ENCODE results near the gene AP2M1.
"Not testable (repeated sequence)": the region's sequence is repeated elsewhere in the genome, so short reads cannot be mapped to it uniquely, and the experiment has no call there.

The AP2M1 gene

GRCh38 chr3:184149123-184149522, 25.5 kb upstream of the AP2M1 start:
- Mint-ChIP-seq H3K36me3 (peaks cover 24% of the 10 kb centered on the region), H3K4me3 (no peak overlapping the region), H3K4me1 (no peaks in the 10 kb centered on the region), H3K27ac (no peak overlapping the region), H3K9me3 (no peaks in the 10 kb centered on the region)
- ATAC-seq (no peak), DNase-seq (ENCODE audit: low spot score in 2 of 2) (no peak)

DNA sequence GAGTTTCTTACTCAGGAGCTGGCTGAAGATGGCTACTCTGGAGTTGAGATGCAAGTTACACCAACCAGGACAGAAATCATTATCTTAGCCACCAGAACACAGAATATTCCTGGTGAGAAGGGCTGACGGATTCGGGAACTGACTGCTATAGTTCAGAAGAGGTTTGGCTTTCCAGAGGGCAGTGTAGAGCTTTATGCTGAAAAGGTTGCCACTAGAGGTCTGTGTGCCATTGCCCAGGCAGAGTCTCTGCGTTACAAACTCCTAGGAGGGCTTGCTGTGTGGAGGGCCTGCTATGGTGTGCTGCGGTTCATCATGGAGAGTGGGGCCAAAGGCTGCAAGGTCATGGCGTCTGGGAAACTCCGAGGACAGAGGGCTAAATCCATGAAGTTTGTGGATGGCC, 24.9 kb upstream of the AP2M1 start:
- H3K4me1 Mint-ChIP-seq; H3K9me3 Mint-ChIP-seq; DNase-seq (ENCODE audit: low spot score in 2 of 2); ATAC-seq; H3K4me3 Mint-ChIP-seq; H3K27ac Mint-ChIP-seq: not testable (repeated sequence)
- H3K36me3 Mint-ChIP-seq, result peaks cover 23% of the 10 kb centered on the region

GRCh38 chr3:184154885-184155643, 19.6 kb upstream of the AP2M1 start, which contains the start of gene DVL3:
DVL3 (plus strand) TSS chr3:184155377; CDS start chr3:184155636, 259 bp downstream.
- DNase-seq (ENCODE audit: low spot score in 2 of 2) (peak; percentile 42 to 75), ATAC-seq (peak; percentile 83)
- Mint-ChIP-seq H3K4me1 (peaks cover 28% of the 10 kb centered on the region), H3K27ac (peak within 1 kb of the TSS; percentile 90), H3K36me3 (peaks cover 24% of the 10 kb centered on the region), H3K4me3 (peak within 1 kb of the TSS; percentile 89), H3K9me3 (no peaks in the 10 kb centered on the region)

DNA sequence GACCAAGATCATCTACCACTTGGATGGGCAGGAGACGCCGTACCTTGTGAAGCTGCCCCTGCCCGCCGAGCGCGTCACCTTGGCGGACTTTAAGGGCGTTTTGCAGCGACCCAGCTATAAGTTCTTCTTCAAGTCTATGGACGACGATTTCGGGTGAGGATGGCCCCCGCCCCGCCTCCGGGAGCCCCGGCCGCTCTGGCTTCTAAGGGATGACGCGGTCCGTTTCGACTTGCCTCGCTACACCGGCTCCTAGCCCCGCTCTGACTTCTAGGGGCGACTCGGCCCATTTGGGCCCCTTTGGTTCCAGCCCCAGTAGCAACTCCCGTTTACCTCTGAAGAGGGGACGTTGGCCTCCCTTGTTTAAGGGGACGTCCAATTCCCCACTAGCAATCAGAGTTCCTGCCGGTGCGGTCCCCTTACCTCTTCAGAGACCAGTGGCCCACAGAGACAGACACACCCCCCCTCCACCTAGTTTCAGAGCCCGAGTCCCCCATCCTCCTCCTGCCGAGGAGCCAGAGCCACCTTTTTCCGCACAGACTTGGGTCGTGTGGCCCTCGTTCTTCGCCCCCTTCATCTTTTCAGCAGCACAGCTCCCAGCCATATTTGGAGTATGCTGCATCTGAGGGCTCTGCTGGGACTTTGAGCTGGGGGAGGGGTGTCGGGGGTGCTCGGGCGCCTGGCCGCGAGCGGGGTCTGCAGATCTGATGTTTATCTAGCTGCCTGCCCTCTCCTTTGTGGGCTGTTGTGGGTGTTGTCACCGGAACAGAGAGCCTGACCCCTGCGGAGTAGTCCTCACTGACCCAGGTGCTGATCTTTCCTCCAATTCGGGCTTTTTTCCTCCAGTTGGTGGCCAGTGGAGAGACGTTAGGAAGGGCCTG, 18.8 kb upstream of the AP2M1 start:
- ATAC-seq (peak; percentile 79), DNase-seq (ENCODE audit: low spot score in 2 of 2) (peak in 1 of 2 donors; percentile 34)
- H3K9me3 Mint-ChIP-seq, result no peaks in the 10 kb centered on the region
- H3K4me3 Mint-ChIP-seq, result peak overlapping the region; percentile 89
- H3K36me3 Mint-ChIP-seq, result peaks cover 30% of the 10 kb centered on the region
- peaks cover 37% of the 10 kb centered on the region for H3K4me1 Mint-ChIP-seq
- H3K27ac Mint-ChIP-seq, result peak overlapping the region; percentile 90

DNA sequence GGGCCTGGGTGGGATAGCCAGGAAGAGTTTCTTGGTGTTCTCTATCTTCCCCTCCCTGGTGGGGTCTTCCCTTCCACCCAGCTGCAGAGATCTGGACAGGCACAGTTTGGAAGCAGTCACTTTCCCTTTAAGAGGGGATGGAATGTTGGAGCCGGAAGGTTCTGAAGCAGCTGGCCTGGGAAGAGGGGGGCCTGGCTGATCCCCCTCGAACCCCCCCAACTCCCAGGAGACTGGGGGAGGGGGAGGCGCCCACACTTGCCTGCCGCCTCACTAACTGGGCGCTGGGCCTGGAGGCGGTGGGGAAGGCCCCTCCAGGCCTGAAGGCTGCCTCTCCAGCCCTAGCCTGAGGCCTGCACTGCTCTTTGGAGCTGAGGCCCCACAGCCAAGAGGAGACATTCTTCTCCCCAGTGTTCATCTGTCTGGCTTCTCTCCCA, 18.1 kb upstream of the AP2M1 start:
- H3K4me3 Mint-ChIP-seq, result peak overlapping the region; percentile 89
- peaks cover 33% of the 10 kb centered on the region for H3K36me3 Mint-ChIP-seq
- H3K4me1 Mint-ChIP-seq, result peaks cover 41% of the 10 kb centered on the region
- no peaks in the 10 kb centered on the region for H3K9me3 Mint-ChIP-seq
- DNase-seq (ENCODE audit: low spot score in 2 of 2) (no peak), ATAC-seq (no peak)
- peak overlapping the region; percentile 90 for H3K27ac Mint-ChIP-seq

- ATAC-seq, result no peak
- H3K36me3 Mint-ChIP-seq, result peaks cover 37% of the 10 kb centered on the region
- H3K4me1 Mint-ChIP-seq, result peaks cover 43% of the 10 kb centered on the region
- no peak for DNase-seq (ENCODE audit: low spot score in 2 of 2)
- H3K27ac Mint-ChIP-seq, result peak overlapping the region; percentile 90
- H3K4me3 Mint-ChIP-seq, result peak overlapping the region; percentile 89
- H3K9me3 Mint-ChIP-seq, result no peaks in the 10 kb centered on the region
Measured at GRCh38 chr3:184157206-184157605, 17.4 kb upstream of the AP2M1 start.

DNA sequence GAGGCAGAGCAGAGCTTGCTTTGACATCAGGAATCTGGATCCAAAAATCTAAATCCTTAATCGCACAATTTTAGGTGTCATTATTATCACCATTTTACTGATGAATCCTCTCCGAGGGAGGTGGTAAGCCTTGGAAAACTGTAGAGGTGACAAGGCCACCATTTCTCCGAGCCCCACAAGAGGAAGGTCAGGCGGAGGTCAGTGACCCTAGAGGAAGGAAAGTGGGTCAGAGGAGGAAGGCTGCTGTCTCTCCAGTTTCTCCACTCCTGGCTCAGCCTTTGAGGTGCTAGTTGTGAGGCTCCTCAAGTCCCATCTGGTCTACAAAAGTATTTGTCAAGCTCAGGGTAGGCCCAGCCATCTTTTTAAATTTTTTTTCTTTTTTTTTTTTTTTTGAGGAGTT, 16.3 kb upstream of the AP2M1 start:
- H3K4me3 Mint-ChIP-seq, result no peak overlapping the region
- ATAC-seq (no peak), DNase-seq (ENCODE audit: low spot score in 2 of 2) (no peak)
- no peaks in the 10 kb centered on the region for H3K9me3 Mint-ChIP-seq
- H3K36me3 Mint-ChIP-seq, result peaks cover 39% of the 10 kb centered on the region
- no peak overlapping the region for H3K27ac Mint-ChIP-seq
- peaks cover 49% of the 10 kb centered on the region for H3K4me1 Mint-ChIP-seq

- Mint-ChIP-seq H3K36me3 (peaks cover 59% of the 10 kb centered on the region), H3K9me3 (no peaks in the 10 kb centered on the region), H3K27ac (no peak overlapping the region), H3K4me3 (no peak overlapping the region), H3K4me1 (peaks cover 60% of the 10 kb centered on the region)
- ATAC-seq, result peak; percentile 76
- no peak for DNase-seq (ENCODE audit: low spot score in 2 of 2)
Measured at GRCh38 chr3:184160456-184160855, 14.2 kb upstream of the AP2M1 start.

- Mint-ChIP-seq H3K36me3 (peaks cover 67% of the 10 kb centered on the region), H3K4me1 (peaks cover 42% of the 10 kb centered on the region)
- H3K9me3 Mint-ChIP-seq; ATAC-seq; H3K4me3 Mint-ChIP-seq; DNase-seq (ENCODE audit: low spot score in 2 of 2); H3K27ac Mint-ChIP-seq: not testable (repeated sequence)
Measured at GRCh38 chr3:184162571-184163070, 12.0 kb upstream of the AP2M1 start.

DNA sequence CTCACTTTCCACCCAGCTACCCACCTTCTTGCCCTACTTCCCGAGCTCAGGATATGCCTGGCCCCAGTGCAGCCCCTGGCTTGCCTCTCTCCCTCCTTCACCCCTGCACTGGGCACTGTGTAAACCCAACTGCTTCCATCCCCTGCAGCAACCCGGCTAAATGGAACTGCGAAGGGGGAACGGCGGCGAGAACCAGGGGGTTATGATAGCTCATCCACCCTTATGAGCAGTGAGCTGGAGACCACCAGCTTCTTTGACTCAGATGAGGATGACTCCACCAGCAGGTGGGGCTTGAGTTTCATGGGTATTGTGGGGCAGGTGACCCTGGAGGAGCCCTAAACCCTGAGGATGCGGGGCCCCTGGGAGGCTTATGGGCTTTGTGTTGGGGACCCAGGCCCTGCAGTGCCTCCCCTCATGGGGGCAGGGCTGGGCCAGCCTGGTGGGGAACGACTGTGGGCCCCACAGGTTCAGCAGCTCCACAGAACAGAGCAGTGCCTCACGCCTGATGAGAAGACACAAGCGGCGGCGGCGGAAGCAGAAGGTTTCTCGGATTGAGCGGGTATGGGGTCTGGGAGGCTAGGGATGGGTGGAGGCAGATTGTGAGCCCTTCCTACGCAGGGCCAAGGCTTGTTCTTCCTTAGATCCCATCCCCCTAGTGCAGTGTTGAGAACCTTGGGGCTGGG, 9.9 kb upstream of the AP2M1 start:
- no peak for DNase-seq (ENCODE audit: low spot score in 2 of 2)
- Mint-ChIP-seq H3K27ac (no peak overlapping the region), H3K36me3 (peaks cover 74% of the 10 kb centered on the region), H3K4me1 (peaks cover 32% of the 10 kb centered on the region), H3K9me3 (no peaks in the 10 kb centered on the region), H3K4me3 (no peak overlapping the region)
- ATAC-seq, result no peak

DNA sequence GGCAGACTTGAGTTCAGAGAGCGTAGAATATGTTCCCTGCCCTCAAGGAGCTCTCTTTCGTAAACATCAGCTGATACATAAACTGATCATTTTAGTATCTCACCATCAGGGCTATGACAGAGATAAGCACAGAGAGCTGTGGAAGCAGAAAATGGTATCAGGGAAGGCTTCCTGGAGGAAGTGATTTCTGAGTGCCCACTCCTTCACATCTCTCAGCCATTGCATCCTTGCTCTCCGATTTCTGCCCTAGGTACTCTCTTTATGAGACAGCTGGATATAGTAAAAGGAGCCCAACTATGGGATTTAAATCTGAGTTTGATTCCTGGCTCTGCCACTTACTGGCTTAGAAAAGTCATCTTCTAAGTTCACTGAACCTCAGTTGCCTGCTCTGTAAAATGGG, 9.1 kb upstream of the AP2M1 start:
- H3K4me3 Mint-ChIP-seq, result no peak overlapping the region
- H3K4me1 Mint-ChIP-seq, result peaks cover 27% of the 10 kb centered on the region
- peaks cover 67% of the 10 kb centered on the region for H3K36me3 Mint-ChIP-seq
- no peak overlapping the region for H3K27ac Mint-ChIP-seq
- no peak for DNase-seq (ENCODE audit: low spot score in 2 of 2)
- H3K9me3 Mint-ChIP-seq, result no peaks in the 10 kb centered on the region
- ATAC-seq, result no peak

GRCh38 chr3:184166671-184167070, 8.0 kb upstream of the AP2M1 start:
- H3K36me3 Mint-ChIP-seq, result peaks cover 72% of the 10 kb centered on the region
- no peak overlapping the region for H3K4me3 Mint-ChIP-seq
- peaks cover 27% of the 10 kb centered on the region for H3K4me1 Mint-ChIP-seq
- ATAC-seq (no peak), DNase-seq (ENCODE audit: low spot score in 2 of 2) (no peak)
- H3K9me3 Mint-ChIP-seq, result no peaks in the 10 kb centered on the region
- H3K27ac Mint-ChIP-seq, result no peak overlapping the region

GRCh38 chr3:184167786-184168185, 6.9 kb upstream of the AP2M1 start:
- H3K9me3 Mint-ChIP-seq, result no peaks in the 10 kb centered on the region
- H3K36me3 Mint-ChIP-seq, result peaks cover 63% of the 10 kb centered on the region
- H3K27ac Mint-ChIP-seq, result no peak overlapping the region
- ATAC-seq, result no peak
- DNase-seq (ENCODE audit: low spot score in 2 of 2), result no peak
- no peak overlapping the region for H3K4me3 Mint-ChIP-seq
- H3K4me1 Mint-ChIP-seq, result peaks cover 25% of the 10 kb centered on the region

DNA sequence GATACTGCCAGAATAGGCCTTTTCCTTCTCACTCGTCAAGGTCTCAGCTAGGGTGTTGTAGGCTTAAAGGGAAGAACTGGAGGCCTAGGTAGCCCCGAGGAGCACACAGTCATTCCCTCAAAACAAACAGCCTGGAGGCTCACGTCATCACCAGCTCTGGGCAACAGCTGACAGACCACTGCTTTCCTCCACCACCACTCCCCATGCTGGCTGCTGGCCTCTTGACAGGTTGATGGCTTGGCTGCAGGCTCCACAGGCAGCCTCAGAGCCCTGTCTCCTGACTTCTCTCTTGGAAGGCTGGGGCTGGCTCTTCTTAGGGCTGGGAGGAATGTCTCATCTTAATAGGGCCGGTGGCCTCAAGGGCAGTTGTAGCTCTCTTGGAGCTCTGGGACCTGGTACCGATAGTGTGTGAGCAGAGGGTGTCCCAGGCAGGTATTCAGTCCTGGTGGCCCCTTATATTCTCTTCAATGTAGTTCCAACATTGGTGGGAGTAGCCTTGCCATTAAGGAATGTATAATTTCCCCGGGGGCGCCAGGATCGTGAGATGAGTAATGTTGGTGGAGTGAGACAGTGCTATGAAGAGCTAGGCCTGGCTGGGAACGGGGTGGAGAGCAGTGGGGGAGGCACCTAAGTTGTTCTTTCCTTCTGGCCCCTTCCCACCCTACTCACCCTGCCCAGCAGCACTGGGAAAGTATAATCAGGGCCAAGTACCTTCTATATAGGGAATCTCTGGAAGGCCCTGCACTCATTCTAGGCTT, 6.1 kb upstream of the AP2M1 start:
- Mint-ChIP-seq H3K36me3 (peaks cover 61% of the 10 kb centered on the region), H3K4me3 (no peak overlapping the region), H3K27ac (no peak overlapping the region), H3K4me1 (peaks cover 23% of the 10 kb centered on the region), H3K9me3 (no peaks in the 10 kb centered on the region)
- no peak for ATAC-seq
- no peak for DNase-seq (ENCODE audit: low spot score in 2 of 2)

Measured in stimulated activated effector memory CD8-positive, alpha-beta T cell treated with anti-CD3 and anti-CD28 coated beads, Interleukin-12 subunit alpha, Interleukin-12 subunit beta, amount 100 ng/mL, for 72 hours (primary cell).